GM21381 (cell line): ENCODE results near the gene KIF18B.

Source experiments
- ATAC-seq: cut with Tn5 transposase; IDR thresholded peaks from one replicate; pipeline ENCODE4 v1.9.1; 2021; ENCODE audit warnings: mild to moderate bottlenecking, moderate library complexity; ENCODE audit not compliant: unreplicated experiment

The KIF18B gene

GRCh38 chr17:44884941-44885340, 62.6 kb downstream of the KIF18B start:
- ATAC-seq = no peak

- ATAC-seq = no peak
These were observed 66.4 kb downstream of the KIF18B start for GRCh38 chr17:44881145-44881544.

- ATAC-seq = no peak
These were observed 67.5 kb downstream of the KIF18B start for GRCh38 chr17:44880062-44880461.

GRCh38 chr17:44879376-44879775, 68.2 kb downstream of the KIF18B start:
- no peak for ATAC-seq

GRCh38 chr17:44878627-44879221, 68.8 kb downstream of the KIF18B start:
- ATAC-seq = no peak

- ATAC-seq = no peak
These were observed 70.5 kb downstream of the KIF18B start for GRCh38 chr17:44877121-44877520.

GRCh38 chr17:44875761-44876160, 71.8 kb downstream of the KIF18B start:
- ATAC-seq = no peak
